Endodermal cell (in vitro differentiated cells): ENCODE measurements around the gene VSIG1. TPM values are rescaled to one million over a fixed set of nuclear protein-coding genes. Genes with fewer than 3 reads are reported as not detected.

Experiments used
- DNase-seq: peaks from one replicate; pipeline ENCODE4 v3.0.0-alpha.2; 2017
- H3K27ac ChIP-seq: 2 replicates; pipeline ENCODE4 v1.5.1; 2013; ENCODE audit warnings: mild to moderate bottlenecking, low read depth, low read length, moderate library complexity
- H3K27me3 ChIP-seq: 2 replicates; pipeline ENCODE4 v1.6.1; 2013; ENCODE audit warnings: mild to moderate bottlenecking, low read length, moderate library complexity; ENCODE audit not compliant: insufficient read depth, control insufficient read depth, poor library complexity, severe bottlenecking
- H3K36me3 ChIP-seq: 2 replicates; pipeline ENCODE4 v1.7.0; 2013; ENCODE audit warnings: mild to moderate bottlenecking, low read length, moderate library complexity; ENCODE audit not compliant: control insufficient read depth, insufficient read depth
- H3K4me1 ChIP-seq: one replicate; pipeline ENCODE4 v1.7.0; 2013; ENCODE audit warnings: low read length; ENCODE audit not compliant: control insufficient read depth, insufficient read depth
- H3K4me3 ChIP-seq: 2 replicates; pipeline ENCODE4 v1.5.1; 2013; ENCODE audit warnings: mild to moderate bottlenecking, low read length, moderate library complexity
- H3K9ac ChIP-seq: 2 replicates; pipeline ENCODE4 v1.6.1; 2013; ENCODE audit warnings: mild to moderate bottlenecking, low read length, moderate library complexity; ENCODE audit not compliant: poor library complexity, severe bottlenecking; ENCODE audit errors: extremely low read depth
- H3K9me3 ChIP-seq: 2 replicates; pipeline ENCODE4 v1.6.1; 2013; ENCODE audit warnings: mild to moderate bottlenecking, low read length, moderate library complexity; ENCODE audit not compliant: control insufficient read depth
- H3K27ac Mint-ChIP-seq: 2 replicates; pipeline ENCODE4 v1.8.0; 2020; ENCODE audit warnings: mixed read lengths
- H3K27me3 Mint-ChIP-seq: 2 replicates; pipeline ENCODE4 v1.8.0; 2021; ENCODE audit warnings: mild to moderate bottlenecking, mixed read lengths; ENCODE audit not compliant: insufficient read depth
- H3K36me3 Mint-ChIP-seq: 2 replicates; pipeline ENCODE4 v1.8.0; 2020; ENCODE audit warnings: low read depth, mixed read lengths
- H3K4me1 Mint-ChIP-seq: 2 replicates; pipeline ENCODE4 v1.8.0; 2020; ENCODE audit warnings: mixed read lengths
- H3K4me3 Mint-ChIP-seq: 2 replicates; pipeline ENCODE4 v1.8.0; 2020; ENCODE audit warnings: mild to moderate bottlenecking, moderate library complexity, mixed read lengths
- H3K9me3 Mint-ChIP-seq: 2 replicates; pipeline ENCODE4 v1.8.0; 2020; ENCODE audit warnings: mild to moderate bottlenecking, mixed read lengths
- CTCF ChIP-seq: fragments of 200-600 bp; sonication (generic); conservative IDR thresholded peaks from 2 replicates; pipeline ENCODE4 v1.5.0; 2021; ENCODE audit warnings: antibody characterized with exemption, mild to moderate bottlenecking
- WGBS, 2 experiments: methylation state at CpG; one replicate each; pipeline versions ENCODE4 v1.1.5 to v1.1.7; 2013; ENCODE audit warnings: missing lambda C conversion rate in 2 of 2, mixed read lengths in 1 of 2; ENCODE audit not compliant: insufficient coverage in 1 of 2, insufficient read length in 1 of 2; 5-methylcytosine and 5-hydroxymethylcytosine counted together
- total RNA-seq, 2 donors: library from RNA; stranded (reverse); fragmentation: NEBNext Ultra II Directional in 1 of 2; extraction: Animal tissue kit (Norgen Biotek cat#: 25700) in 1 of 2; gene quantifications; 2 replicates in 1 of 2; 3 replicates in 1 of 2; pipeline ENCODE4 v1.2.1, GENCODE V29; 2021

VSIG1 gene
- total RNA-seq, 2 donors from 2014 or later: 0.38 to 1.0 TPM

GRCh38 chrX:108105473-108105872 lies 60.6 kb downstream of the VSIG1 start:
- H3K9me3 ChIP-seq: no peaks in the 10 kb centered on the region
- no peak overlapping the region for H3K27ac Mint-ChIP-seq
- no peak overlapping the region for H3K9ac ChIP-seq
- no peak overlapping the region for H3K4me3 Mint-ChIP-seq
- no peak for TF ChIP-seq CTCF
- no peaks in the 10 kb centered on the region for H3K4me1 ChIP-seq
- no peaks in the 10 kb centered on the region for H3K36me3 ChIP-seq
- H3K27ac ChIP-seq: no peak overlapping the region
- no peak for DNase-seq
- H3K4me3 ChIP-seq: no peak overlapping the region
- H3K36me3 Mint-ChIP-seq: no peaks in the 10 kb centered on the region
- H3K9me3 Mint-ChIP-seq: no peaks in the 10 kb centered on the region
- no peaks in the 10 kb centered on the region for H3K4me1 Mint-ChIP-seq
- no peaks in the 10 kb centered on the region for H3K27me3 Mint-ChIP-seq
- H3K27me3 ChIP-seq: no peaks in the 10 kb centered on the region

- H3K9me3 ChIP-seq: no peaks in the 10 kb centered on the region
- H3K36me3 ChIP-seq: no peaks in the 10 kb centered on the region
- DNase-seq: no peak
- no peaks in the 10 kb centered on the region for H3K36me3 Mint-ChIP-seq
- no peaks in the 10 kb centered on the region for H3K9me3 Mint-ChIP-seq
- no peak overlapping the region for H3K27ac Mint-ChIP-seq
- no peaks in the 10 kb centered on the region for H3K27me3 ChIP-seq
- no peak overlapping the region for H3K27ac ChIP-seq
- H3K4me1 ChIP-seq: no peaks in the 10 kb centered on the region
- no peak overlapping the region for H3K4me3 Mint-ChIP-seq
- TF ChIP-seq CTCF: no peak
- no peak overlapping the region for H3K4me3 ChIP-seq
- no peaks in the 10 kb centered on the region for H3K27me3 Mint-ChIP-seq
- H3K9ac ChIP-seq: no peak overlapping the region
- no peaks in the 10 kb centered on the region for H3K4me1 Mint-ChIP-seq
These were observed 69.7 kb downstream of the VSIG1 start for GRCh38 chrX:108114541-108114940.

- no peaks in the 10 kb centered on the region for H3K36me3 Mint-ChIP-seq
- no peak overlapping the region for H3K4me3 Mint-ChIP-seq
- no peak overlapping the region for H3K27ac Mint-ChIP-seq
- Histone ChIP-seq H3K36me3 (no peaks in the 10 kb centered on the region), H3K9ac (no peak overlapping the region), H3K27ac (no peak overlapping the region), H3K27me3 (no peaks in the 10 kb centered on the region), H3K9me3 (no peaks in the 10 kb centered on the region), H3K4me3 (no peak overlapping the region), H3K4me1 (no peaks in the 10 kb centered on the region)
- no peak for DNase-seq
- H3K4me1 Mint-ChIP-seq: no peaks in the 10 kb centered on the region
- no peaks in the 10 kb centered on the region for H3K27me3 Mint-ChIP-seq
- TF ChIP-seq CTCF: no peak
- WGBS, 2 experiments: 88% methylated on average over 2 of the region's 3 CpGs; no CpG with 5 or more reads in 1 of the 2 experiments
- no peaks in the 10 kb centered on the region for H3K9me3 Mint-ChIP-seq
These were observed 73.1 kb downstream of the VSIG1 start for GRCh38 chrX:108117988-108118387.
